ENCODE data around the gene HMGB4.

The HMGB4 gene

GRCh38 chr1:33898406-33898805 is 34.5 kb downstream of the HMGB4 start:
- no peak for DNase-seq (ENCODE audit: low read depth)

- no peak for DNase-seq (ENCODE audit: low read depth)
These were observed 35.0 kb downstream of the HMGB4 start for GRCh38 chr1:33898881-33899280.

GRCh38 chr1:33899746-33900145 is 35.9 kb downstream of the HMGB4 start:
- no peak for DNase-seq (ENCODE audit: low read depth)

- DNase-seq (ENCODE audit: low read depth), result no peak
These were observed 38.8 kb downstream of the HMGB4 start for GRCh38 chr1:33902486-33903209.

GRCh38 chr1:33903210-33903589 is 39.3 kb downstream of the HMGB4 start:
- DNase-seq (ENCODE audit: low read depth), result no peak

GRCh38 chr1:33905241-33905640 is 41.4 kb downstream of the HMGB4 start:
- DNase-seq (ENCODE audit: low read depth), result no peak

GRCh38 chr1:33906156-33906555 is 42.3 kb downstream of the HMGB4 start:
- no peak for DNase-seq (ENCODE audit: low read depth)

- DNase-seq (ENCODE audit: low read depth), result no peak
These were observed 44.6 kb downstream of the HMGB4 start for GRCh38 chr1:33908324-33908956.
